Measurements from ENCODE around the gene ACYP2.
"Not testable (repeated sequence)": the region's sequence is repeated elsewhere in the genome, so short reads cannot be mapped to it uniquely, and the experiment has no call there.

Gene ACYP2

DNA sequence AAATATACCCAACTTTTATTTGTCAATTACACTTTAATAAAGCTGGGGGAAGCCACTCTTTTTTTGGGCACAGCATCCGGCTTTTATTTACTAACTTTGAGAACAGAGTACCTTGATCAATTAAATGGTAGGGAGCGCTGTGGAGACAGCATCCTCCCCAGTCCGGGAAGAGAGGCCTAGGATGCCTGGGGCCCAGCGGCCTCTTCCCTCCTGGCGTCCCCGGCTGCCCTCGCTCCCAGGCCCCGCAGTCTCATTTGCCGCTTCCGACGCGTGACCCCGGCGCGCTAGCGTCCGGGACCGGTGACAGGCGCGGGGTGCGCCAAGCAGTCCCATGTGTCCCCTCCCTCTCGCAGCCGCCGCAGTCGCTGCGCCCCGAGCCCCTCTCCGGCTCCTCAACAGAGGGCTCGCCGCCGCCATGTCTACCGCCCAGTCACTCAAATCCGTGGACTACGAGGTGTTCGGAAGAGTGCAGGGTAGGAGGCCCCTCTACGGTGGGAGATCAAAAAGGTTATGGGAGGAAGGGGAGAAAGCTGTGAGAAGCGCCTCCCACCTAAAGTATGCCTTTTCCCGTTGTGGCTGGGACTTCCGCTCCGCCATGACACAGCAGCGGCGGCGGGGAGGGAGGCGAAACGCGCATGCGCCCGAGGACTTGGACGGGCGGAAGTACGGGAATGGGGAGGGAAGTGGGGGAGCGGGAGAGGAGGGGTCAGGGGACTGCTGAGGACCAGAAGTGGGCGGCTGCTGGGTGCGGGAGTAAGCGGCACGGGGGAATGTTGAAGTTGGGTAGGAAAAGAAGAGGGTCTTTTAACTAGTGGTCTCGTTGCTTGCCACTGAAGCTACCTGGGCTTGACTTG lies at the start of gene ACYP2:
TSS of gene ACYP2 (plus strand) at position 332 of the 854 bp plus-strand sequence.
- in situ Hi-C loops (cut with HindIII; ENCODE audit: low pct_ligation_motif_present, low pct_unique_long_range_greater_than_20kb, low sequenced_read_pairs) = no loop called here
- peak; percentile 96 for DNase-seq

GRCh38 chr2:54065891-54066290 lies 49.5 kb upstream of the ACYP2 start:
- no peak for DNase-seq
- in situ Hi-C loops (cut with HindIII; ENCODE audit: low pct_ligation_motif_present, low pct_unique_long_range_greater_than_20kb, low sequenced_read_pairs) = no loop called here

DNA sequence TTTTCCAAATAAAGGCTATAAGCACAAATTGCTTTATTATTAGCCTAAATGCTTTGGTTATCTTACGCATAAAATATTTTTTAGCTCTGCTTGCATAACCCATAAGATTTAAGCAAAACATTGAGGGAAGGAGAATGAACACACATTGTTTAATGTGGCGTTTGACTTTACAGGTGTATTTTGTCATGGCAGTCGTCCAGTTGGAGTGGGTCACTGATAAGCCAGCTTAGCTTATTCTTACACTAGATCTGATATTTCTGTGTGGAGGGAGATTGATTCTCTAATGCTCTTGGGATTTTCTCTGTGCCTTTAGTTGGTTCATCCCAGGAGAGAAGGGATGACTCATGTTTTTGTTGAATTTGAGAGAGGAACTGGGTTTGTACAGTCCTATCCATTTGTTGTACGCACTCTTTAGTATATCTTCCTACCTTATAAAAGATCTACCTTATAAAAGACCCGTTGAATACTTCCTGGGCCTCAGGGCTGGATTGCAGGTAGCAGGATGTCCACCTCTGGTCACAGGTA lies 47.5 kb upstream of the ACYP2 start:
- in situ Hi-C loops (cut with HindIII; ENCODE audit: low pct_ligation_motif_present, low pct_unique_long_range_greater_than_20kb, low sequenced_read_pairs) = no loop called here
- DNase-seq = no peak

- DNase-seq; in situ Hi-C loops (cut with HindIII; ENCODE audit: low pct_ligation_motif_present, low pct_unique_long_range_greater_than_20kb, low sequenced_read_pairs): not testable (repeated sequence)
Measured at GRCh38 chr2:54072483-54072882, 42.9 kb upstream of the ACYP2 start.

GRCh38 chr2:54073796-54074195 lies 41.6 kb upstream of the ACYP2 start:
- peak; percentile 9 for DNase-seq
- in situ Hi-C loops (cut with HindIII; ENCODE audit: low pct_ligation_motif_present, low pct_unique_long_range_greater_than_20kb, low sequenced_read_pairs) = no loop called here

- in situ Hi-C loops (cut with HindIII; ENCODE audit: low pct_ligation_motif_present, low pct_unique_long_range_greater_than_20kb, low sequenced_read_pairs) = no loop called here
- DNase-seq = no peak
Measured at GRCh38 chr2:54074606-54075341, 40.6 kb upstream of the ACYP2 start.

- in situ Hi-C loops (cut with HindIII; ENCODE audit: low pct_ligation_motif_present, low pct_unique_long_range_greater_than_20kb, low sequenced_read_pairs) = no loop called here
Measured at GRCh38 chr2:54076586-54076985, 38.8 kb upstream of the ACYP2 start.

DNA sequence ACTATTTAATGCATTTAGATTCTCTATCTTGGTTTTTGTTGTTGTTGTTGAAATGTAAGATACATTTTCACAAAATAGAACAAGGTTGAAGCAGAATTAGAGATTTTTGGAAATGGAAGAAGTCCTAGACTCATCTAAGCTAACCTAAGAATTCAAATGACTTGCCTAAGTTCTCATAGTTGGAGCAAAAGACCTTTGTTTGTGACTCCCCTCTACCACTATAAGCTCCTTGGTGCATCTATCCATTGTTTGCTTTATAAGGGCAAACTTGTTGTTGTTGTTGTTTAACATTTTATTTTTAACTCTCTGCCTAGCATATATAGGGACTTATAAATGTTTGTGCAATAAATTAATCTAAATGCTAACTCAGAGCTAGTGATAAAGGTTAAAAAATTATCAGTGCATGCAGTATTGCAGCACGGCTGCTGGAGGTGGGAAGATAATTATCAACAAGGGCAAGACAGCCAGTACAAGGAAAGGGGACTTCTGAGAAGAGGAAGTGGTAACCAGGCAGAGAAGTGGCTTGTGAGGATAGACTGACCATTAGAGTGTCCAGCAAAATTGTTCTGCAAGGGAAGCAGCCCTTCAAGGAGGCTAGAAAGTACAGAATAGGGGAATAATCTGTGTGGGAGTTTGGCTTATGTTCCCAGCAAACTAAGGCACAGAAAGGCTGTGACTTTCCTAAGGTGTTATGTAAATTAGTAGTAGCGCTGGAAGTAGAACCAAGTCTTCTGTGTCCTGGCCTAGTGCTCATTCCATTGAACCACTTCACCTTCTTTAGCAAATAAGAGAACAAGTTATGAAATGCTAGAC lies 38.1 kb upstream of the ACYP2 start:
- DNase-seq = no peak
- in situ Hi-C loops (cut with HindIII; ENCODE audit: low pct_ligation_motif_present, low pct_unique_long_range_greater_than_20kb, low sequenced_read_pairs) = no loop called here

More at GRCh38 chr2:54076586-54076985, 38.8 kb upstream of the ACYP2 start:
- no peak for DNase-seq

DNA sequence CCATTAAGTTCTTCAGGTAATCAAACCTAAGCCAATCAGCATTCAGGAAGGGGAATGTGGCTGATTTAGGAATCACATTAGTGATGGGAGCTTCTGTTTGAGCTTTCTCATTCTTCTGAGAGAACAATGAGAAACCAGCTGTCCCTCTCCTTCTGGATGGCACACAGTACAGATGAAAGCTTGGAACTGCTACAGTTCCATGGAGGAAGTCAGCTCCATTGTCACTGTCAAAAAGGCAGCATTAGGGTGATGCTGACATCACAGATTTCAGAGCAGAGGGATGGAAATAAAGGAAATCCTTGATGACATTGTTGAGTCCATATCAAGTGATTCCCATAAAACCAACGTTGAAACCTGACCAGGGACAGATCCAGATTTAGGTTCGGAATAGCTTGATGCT lies 36.1 kb upstream of the ACYP2 start:
- no peak for DNase-seq
- in situ Hi-C loops (cut with HindIII; ENCODE audit: low pct_ligation_motif_present, low pct_unique_long_range_greater_than_20kb, low sequenced_read_pairs) = no loop called here

- in situ Hi-C loops (cut with HindIII; ENCODE audit: low pct_ligation_motif_present, low pct_unique_long_range_greater_than_20kb, low sequenced_read_pairs) = no loop called here
- no peak for DNase-seq
Measured at GRCh38 chr2:54081574-54081973, 33.8 kb upstream of the ACYP2 start.

GRCh38 chr2:54083021-54083420 lies 32.4 kb upstream of the ACYP2 start:
- no peak for DNase-seq
- in situ Hi-C loops (cut with HindIII; ENCODE audit: low pct_ligation_motif_present, low pct_unique_long_range_greater_than_20kb, low sequenced_read_pairs) = no loop called here

GRCh38 chr2:54083445-54083844 lies 32.0 kb upstream of the ACYP2 start:
- in situ Hi-C loops (cut with HindIII; ENCODE audit: low pct_ligation_motif_present, low pct_unique_long_range_greater_than_20kb, low sequenced_read_pairs) = no loop called here
- no peak for DNase-seq

DNA sequence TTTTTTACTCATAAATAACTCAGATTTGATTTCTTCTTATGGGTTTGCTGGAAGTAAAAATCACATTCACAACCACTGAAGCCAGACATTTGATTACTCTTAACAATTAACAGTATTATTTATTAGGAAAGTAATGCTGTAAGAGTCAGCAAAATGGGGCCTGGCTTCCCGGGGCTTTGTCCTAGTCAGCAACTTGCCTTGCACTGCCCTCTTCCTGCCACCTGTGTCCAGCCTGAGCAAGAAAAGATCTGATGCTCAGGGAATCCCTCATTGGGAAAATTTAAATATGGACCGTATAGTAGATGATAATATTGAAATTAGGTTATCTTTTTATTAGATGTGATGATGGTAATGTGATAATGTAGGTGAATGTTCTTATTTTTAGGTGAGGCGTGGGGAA lies 30.8 kb upstream of the ACYP2 start:
- DNase-seq = peak; percentile 23
- in situ Hi-C loops (cut with HindIII; ENCODE audit: low pct_ligation_motif_present, low pct_unique_long_range_greater_than_20kb, low sequenced_read_pairs) = no loop called here

DNA sequence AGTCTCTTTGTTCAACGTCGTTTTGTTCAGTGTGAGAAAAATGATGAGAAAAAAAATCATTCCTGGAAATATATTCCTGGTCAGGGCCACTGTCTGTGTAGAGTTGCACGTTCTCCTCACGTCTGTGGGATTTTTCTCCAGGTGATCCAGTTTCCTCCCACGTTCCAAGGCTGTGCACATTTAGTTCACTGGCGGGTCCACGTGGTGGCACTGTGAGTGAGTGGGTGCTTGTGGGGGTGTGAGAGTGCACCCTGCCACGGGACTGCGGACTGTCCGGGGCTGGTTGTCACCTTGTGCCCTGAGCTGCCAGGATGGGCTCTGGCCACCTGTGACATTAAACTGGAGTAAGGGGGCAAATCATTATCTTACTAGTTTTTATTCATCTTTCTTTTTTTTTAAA lies 30.3 kb upstream of the ACYP2 start:
- in situ Hi-C loops (cut with HindIII; ENCODE audit: low pct_ligation_motif_present, low pct_unique_long_range_greater_than_20kb, low sequenced_read_pairs) = no loop called here
- DNase-seq = no peak

DNA sequence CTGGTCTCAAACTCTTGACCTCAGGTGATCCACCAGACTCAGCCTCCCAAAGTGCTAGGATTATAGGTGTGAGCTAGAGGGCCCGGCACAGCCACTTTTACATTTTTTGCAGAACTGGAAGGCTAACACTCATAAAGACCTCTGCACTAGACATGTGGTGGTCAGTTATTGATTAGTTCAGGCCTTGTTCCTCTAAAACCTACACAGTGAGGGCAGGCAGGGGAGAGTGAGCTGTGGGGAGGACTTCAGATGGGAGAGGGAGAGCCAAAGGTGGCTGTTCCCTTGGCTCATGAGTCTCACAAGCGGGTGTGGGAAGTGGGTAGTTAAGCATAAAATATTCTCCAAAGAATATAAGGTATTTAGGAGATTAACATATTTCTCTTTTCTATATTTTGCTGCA lies 29.3 kb upstream of the ACYP2 start:
- DNase-seq = no peak
- in situ Hi-C loops (cut with HindIII; ENCODE audit: low pct_ligation_motif_present, low pct_unique_long_range_greater_than_20kb, low sequenced_read_pairs) = no loop called here

GRCh38 chr2:54088191-54088634 lies 27.2 kb upstream of the ACYP2 start:
- in situ Hi-C loops (cut with HindIII; ENCODE audit: low pct_ligation_motif_present, low pct_unique_long_range_greater_than_20kb, low sequenced_read_pairs) = no loop called here
- no peak for DNase-seq

GRCh38 chr2:54088719-54089118 lies 26.7 kb upstream of the ACYP2 start:
- in situ Hi-C loops (cut with HindIII; ENCODE audit: low pct_ligation_motif_present, low pct_unique_long_range_greater_than_20kb, low sequenced_read_pairs) = no loop called here
- no peak for DNase-seq

- no peak for DNase-seq
- in situ Hi-C loops (cut with HindIII; ENCODE audit: low pct_ligation_motif_present, low pct_unique_long_range_greater_than_20kb, low sequenced_read_pairs) = no loop called here
Measured at GRCh38 chr2:54090521-54091117, 24.8 kb upstream of the ACYP2 start.

All from ACHN (cell line).